DOHH2 (cell line): ENCODE measurements around the gene MOB1A.
A peak's percentile ranks its signal among the peaks of the same experiment; 100 is the strongest.

Experiments used
- H3F3A ChIP-seq: fragments of 200-600 bp; sonication (generic), shearing (Covaris generic); 2 replicates; pipeline ENCODE4 v1.6.0; 2016; ENCODE audit warnings: antibody characterized with exemption, mild to moderate bottlenecking; ENCODE audit not compliant: control insufficient read depth, insufficient read depth
- H3K27ac ChIP-seq: fragments of 200-600 bp; sonication (generic); 2 replicates; pipeline ENCODE4 v1.5.1; 2014; ENCODE audit warnings: low read depth, mild to moderate bottlenecking, low read length, moderate library complexity
- H3K27me3 ChIP-seq: fragments of 200-600 bp; sonication (generic); 2 replicates; pipeline ENCODE4 v1.6.1; 2014; ENCODE audit warnings: mild to moderate bottlenecking, low read length, mixed read lengths; ENCODE audit not compliant: control insufficient read depth
- H3K36me3 ChIP-seq: fragments of 200-600 bp; sonication (generic); 2 replicates; pipeline ENCODE4 v1.6.1; 2014; ENCODE audit warnings: mild to moderate bottlenecking, low read length, moderate library complexity, mixed read lengths; ENCODE audit not compliant: control insufficient read depth
- H3K4me1 ChIP-seq: fragments of 200-600 bp; sonication (generic); 2 replicates; pipeline ENCODE4 v1.6.1; 2014; ENCODE audit warnings: mild to moderate bottlenecking, low read length, mixed read lengths; ENCODE audit not compliant: control insufficient read depth
- H3K4me2 ChIP-seq: fragments of 200-600 bp; sonication (generic); 2 replicates; pipeline ENCODE4 v1.6.0; 2014; ENCODE audit warnings: mild to moderate bottlenecking, low read length, moderate library complexity
- H3K4me3 ChIP-seq: fragments of 200-600 bp; sonication (generic); 2 replicates; pipeline ENCODE4 v1.5.1; 2014; ENCODE audit warnings: mild to moderate bottlenecking, low read length, mixed read lengths
- H3K79me2 ChIP-seq: fragments of 200-600 bp; sonication (generic); 2 replicates; pipeline ENCODE4 v1.6.1; 2014; ENCODE audit warnings: mild to moderate bottlenecking, low read length, mixed read lengths; ENCODE audit not compliant: control insufficient read depth
- H3K9me2 ChIP-seq: fragments of 200-600 bp; sonication (generic); replicated peaks from 2 replicates; pipeline ENCODE4 v1.6.1; 2014; ENCODE audit warnings: mild to moderate bottlenecking, low read length, mixed read lengths; ENCODE audit not compliant: control insufficient read depth
- H3K9me3 ChIP-seq: fragments of 200-600 bp; sonication (generic); 2 replicates; pipeline ENCODE4 v1.6.1; 2014; ENCODE audit warnings: antibody characterized with exemption, low read length, mixed read lengths; ENCODE audit not compliant: control insufficient read depth, insufficient read depth
- H4K20me1 ChIP-seq: fragments of 200-600 bp; sonication (generic); 2 replicates; pipeline ENCODE4 v1.6.0; 2014; ENCODE audit warnings: low read depth, mild to moderate bottlenecking, antibody characterized with exemption, low read length, moderate library complexity; ENCODE audit not compliant: control insufficient read depth, insufficient read depth
- EZH2phosphoT487 ChIP-seq: fragments of 200-600 bp; sonication (generic); IDR thresholded peaks from 2 replicates; pipeline ENCODE4 v1.6.1; 2017; ENCODE audit warnings: borderline replicate concordance, mild to moderate bottlenecking, antibody characterized with exemption, low read length, moderate library complexity, mixed read lengths
- TF ChIP-seq, protein P1 (sequence below): fragments of 200-600 bp; sonication (generic); IDR thresholded peaks from one replicate; pipeline ENCODE4 v1.5.1; 2014; ENCODE audit warnings: antibody characterized with exemption, mild to moderate bottlenecking, low read depth, low read length; ENCODE audit not compliant: poor library complexity, severe bottlenecking

Gene MOB1A

DNA sequence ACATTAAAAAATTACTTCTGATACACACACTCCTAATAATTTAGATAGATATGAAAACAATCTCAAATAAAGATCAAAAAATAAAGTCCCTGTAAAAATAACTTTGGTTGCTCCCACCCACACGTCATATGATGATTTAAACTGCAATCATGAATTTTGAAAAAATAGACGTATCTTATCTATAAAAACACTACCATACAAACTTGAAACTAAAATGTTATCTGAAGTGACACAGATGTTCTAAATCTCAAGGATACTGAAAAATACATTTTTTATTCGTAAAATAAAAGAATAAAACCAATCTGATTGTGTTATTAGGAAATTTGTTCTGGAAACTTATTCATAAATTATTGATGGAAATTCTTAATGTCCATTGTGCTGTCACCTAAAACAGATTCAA lies 22.8 kb downstream of the MOB1A start:
- Histone ChIP-seq H3K27ac (no peak overlapping the region), H3K36me3 (peaks cover 96% of the 10 kb centered on the region), H3K27me3 (no peaks in the 10 kb centered on the region), H3K79me2 (peaks cover 30% of the 10 kb centered on the region), H3K9me3 (no peaks in the 10 kb centered on the region), H3K9me2 (no peaks in the 10 kb centered on the region), H3K4me1 (peaks cover 61% of the 10 kb centered on the region), H3K4me2 (no peak overlapping the region), H3F3A (peaks cover 52% of the 10 kb centered on the region), H4K20me1 (peaks cover 3% of the 10 kb centered on the region; the same call in 1 of the 2 replicates), H3K4me3 (no peak overlapping the region)
- TF ChIP-seq, protein P1, sequence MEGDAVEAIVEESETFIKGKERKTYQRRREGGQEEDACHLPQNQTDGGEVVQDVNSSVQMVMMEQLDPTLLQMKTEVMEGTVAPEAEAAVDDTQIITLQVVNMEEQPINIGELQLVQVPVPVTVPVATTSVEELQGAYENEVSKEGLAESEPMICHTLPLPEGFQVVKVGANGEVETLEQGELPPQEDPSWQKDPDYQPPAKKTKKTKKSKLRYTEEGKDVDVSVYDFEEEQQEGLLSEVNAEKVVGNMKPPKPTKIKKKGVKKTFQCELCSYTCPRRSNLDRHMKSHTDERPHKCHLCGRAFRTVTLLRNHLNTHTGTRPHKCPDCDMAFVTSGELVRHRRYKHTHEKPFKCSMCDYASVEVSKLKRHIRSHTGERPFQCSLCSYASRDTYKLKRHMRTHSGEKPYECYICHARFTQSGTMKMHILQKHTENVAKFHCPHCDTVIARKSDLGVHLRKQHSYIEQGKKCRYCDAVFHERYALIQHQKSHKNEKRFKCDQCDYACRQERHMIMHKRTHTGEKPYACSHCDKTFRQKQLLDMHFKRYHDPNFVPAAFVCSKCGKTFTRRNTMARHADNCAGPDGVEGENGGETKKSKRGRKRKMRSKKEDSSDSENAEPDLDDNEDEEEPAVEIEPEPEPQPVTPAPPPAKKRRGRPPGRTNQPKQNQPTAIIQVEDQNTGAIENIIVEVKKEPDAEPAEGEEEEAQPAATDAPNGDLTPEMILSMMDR = no peak
- no peak for TF ChIP-seq EZH2phosphoT487

DNA sequence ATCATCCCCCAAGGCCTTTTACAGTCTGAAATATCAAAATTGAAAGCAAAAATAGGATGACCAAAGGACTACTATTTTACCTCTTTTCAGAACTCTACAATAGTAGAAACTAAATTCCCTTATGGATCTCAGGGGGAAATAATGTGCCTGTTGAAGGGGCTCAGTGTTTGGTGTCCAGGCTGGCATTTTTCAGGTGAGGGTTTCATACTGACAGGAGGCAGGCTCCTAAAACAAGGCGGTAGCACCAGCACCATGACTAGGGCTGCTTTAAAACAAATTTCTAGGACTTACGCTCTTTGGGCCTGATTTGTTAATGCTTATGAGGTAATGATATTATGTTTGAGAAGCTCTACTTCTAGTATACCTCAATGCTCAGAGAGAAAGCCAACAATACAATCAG lies 25.7 kb downstream of the MOB1A start:
- Histone ChIP-seq H3K27ac (peak overlapping the region; percentile 63), H3K36me3 (peaks cover 71% of the 10 kb centered on the region), H3K9me3 (no peaks in the 10 kb centered on the region), H3K4me2 (peak overlapping the region; percentile 58), H3K9me2 (no peaks in the 10 kb centered on the region), H3K79me2 (peaks cover 11% of the 10 kb centered on the region), H3F3A (peaks cover 68% of the 10 kb centered on the region), H4K20me1 (peaks cover 3% of the 10 kb centered on the region; the same call in 1 of the 2 replicates), H3K27me3 (no peaks in the 10 kb centered on the region), H3K4me1 (peaks cover 84% of the 10 kb centered on the region), H3K4me3 (peak overlapping the region; percentile 45)
- TF ChIP-seq, protein P1 = no peak
- no peak for TF ChIP-seq EZH2phosphoT487

DNA sequence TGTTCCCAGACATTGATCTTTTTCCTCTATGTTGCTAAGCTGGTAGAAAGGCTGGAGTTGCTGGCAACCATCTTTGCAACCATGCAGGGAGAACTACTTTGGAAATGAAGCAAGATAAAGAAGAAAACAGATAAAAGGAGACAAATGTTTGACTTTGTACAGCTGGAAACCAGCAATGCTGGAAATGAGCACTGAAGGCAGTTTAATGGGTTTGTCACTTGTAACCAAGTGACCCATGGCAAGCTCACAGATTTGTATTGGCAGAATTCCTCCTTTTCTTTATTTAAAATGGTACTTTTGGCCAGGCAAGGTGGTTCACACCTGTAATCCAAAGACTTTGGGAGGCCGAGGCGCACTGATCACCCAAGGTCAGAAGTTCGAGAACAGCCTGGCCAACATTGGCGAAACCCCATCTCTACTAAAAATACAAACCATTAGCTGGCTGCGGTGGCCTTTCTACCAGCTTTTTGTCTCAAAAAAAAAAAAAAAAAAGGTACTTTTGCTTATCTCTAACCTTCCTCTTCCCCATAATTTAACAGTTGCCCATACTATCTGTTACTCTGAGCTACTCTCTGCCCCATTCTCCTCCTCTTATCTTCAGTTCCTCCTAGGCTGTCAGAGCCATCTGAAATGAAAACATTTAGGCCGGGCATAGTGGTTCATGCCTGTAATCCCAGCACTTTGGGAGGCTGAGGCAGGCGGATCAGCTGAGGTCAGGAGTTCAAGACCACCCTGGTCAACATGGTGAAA lies 28.9 kb downstream of the MOB1A start:
- peak overlapping the region; percentile 92 for H3K4me2 ChIP-seq
- H4K20me1 ChIP-seq = peaks cover 3% of the 10 kb centered on the region; the same call in 1 of the 2 replicates
- TF ChIP-seq, protein P1 = no peak
- TF ChIP-seq EZH2phosphoT487 = no peak
- H3K27ac ChIP-seq = no peak overlapping the region
- H3K4me3 ChIP-seq = no peak overlapping the region
- H3K27me3 ChIP-seq = no peaks in the 10 kb centered on the region
- H3K79me2 ChIP-seq = peaks cover 19% of the 10 kb centered on the region
- H3K36me3 ChIP-seq = peaks cover 40% of the 10 kb centered on the region
- H3K9me2 ChIP-seq = no peaks in the 10 kb centered on the region
- peaks cover 50% of the 10 kb centered on the region for H3F3A ChIP-seq
- no peaks in the 10 kb centered on the region for H3K9me3 ChIP-seq
- H3K4me1 ChIP-seq = peaks cover 67% of the 10 kb centered on the region
